Stimulated activated CD8-positive, alpha-beta memory T cell treated with anti-CD3 and anti-CD28 coated beads, Interleukin-4, amount 100 ng/mL, for 48 hours (primary cell): Measurements from ENCODE around the gene TNRC6C.
A peak's percentile ranks its signal among the peaks of the same experiment; 100 is the strongest.

Experiments
- DNase-seq: peaks from one replicate; pipeline ENCODE4 v3.0.0-alpha.2; 2020

Gene TNRC6C

GRCh38 chr17:78014646-78015045, 56.1 kb downstream of the TNRC6C start:
- DNase-seq, result no peak

- no peak for DNase-seq
Measured at GRCh38 chr17:78016852-78017251, 58.3 kb downstream of the TNRC6C start.

GRCh38 chr17:78019367-78019975, 61.0 kb downstream of the TNRC6C start:
- DNase-seq, result no peak

DNA sequence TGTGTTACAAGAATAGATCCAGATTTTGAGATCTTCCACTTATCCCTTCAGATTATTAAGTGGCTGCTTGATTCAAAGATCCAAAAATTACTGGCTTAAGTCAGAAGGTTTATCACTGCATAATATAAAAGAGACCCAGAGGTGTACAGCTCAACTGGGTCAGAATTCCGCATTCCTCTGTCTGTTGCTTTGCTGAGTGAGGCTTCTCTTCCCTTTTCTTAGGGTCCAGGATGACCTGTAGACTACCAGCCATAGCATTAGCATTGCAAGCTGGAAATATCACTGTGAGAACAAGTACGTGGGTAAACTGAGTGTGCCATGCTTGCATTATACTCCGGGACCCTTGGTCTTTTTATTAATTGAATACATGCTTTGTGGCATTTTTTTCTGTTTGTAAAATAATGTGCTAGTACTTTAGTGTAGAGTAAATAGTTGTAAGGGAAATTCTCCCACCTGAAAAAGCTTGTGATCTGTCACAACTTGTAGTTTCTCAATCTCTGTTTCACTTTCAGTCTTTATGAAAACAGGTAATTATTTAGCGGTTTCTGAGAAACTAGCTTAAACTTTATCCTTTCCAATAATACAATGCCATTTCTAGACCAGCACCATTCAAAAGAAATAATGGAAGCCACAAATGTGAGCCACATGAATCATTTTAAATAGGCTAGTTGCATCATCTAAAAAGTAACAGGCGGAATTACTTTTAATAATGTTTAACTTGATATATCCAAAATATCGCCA, 61.6 kb downstream of the TNRC6C start:
- no peak for DNase-seq

DNA sequence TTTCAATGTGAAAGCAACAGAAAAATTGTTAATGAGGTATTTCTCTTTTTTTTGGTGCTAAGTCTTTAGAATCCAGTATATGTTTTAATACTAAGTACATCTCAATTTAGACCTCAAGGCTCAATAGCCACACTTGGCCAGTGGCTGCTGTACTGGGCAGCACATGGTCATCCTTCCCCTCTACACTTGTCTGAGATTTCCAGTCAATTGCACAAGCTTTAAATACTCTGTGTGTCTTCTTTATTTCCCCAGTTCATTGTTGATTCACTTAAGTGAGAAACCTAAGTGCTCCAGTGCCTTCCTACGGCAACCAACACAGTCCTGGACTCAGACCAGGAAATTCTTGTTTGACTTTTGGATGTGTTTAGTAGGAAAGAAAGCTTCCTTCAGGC, 62.2 kb downstream of the TNRC6C start:
- DNase-seq, result no peak

- DNase-seq, result no peak
Measured at GRCh38 chr17:78022425-78022824, 63.9 kb downstream of the TNRC6C start.

DNA sequence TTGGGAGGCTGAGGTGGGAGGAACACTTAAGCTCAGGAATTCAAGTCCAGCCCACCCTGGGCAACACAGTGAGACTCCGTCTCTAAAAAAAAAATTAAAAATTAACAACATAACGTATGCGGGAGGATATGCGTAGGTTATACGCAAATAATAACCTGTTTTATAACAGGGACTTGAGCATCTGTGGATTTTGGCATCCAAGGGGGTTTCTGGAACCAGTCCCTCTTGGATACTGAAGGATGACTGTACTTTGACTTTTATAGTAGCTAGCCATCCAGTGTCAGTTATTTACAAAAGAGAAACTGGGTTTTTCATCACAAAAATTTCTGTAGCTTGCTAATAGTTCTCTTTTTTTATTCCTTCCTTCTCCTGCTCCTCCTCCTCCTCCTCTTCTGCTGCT, 64.5 kb downstream of the TNRC6C start:
- no peak for DNase-seq

DNA sequence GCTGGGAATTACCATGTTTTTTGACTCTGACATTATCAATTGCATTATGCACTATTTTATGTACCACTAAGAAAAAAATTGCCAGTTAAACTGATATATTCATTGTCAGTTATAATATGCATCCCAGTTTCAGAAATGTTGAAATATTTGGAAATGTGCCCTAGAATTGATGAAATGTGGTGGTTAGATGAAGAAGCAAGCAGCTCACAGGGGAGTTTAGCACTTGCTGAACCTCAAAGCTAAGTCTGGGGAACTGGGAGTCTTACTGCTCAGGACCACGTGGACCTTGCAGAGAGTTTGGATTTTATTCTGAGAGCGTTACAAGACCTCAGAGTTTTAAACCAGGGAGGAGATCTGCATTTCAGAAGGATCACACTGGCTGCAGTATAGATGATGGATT, 67.9 kb downstream of the TNRC6C start:
- DNase-seq, result no peak

- no peak for DNase-seq
Measured at GRCh38 chr17:78027121-78027520, 68.6 kb downstream of the TNRC6C start.

DNA sequence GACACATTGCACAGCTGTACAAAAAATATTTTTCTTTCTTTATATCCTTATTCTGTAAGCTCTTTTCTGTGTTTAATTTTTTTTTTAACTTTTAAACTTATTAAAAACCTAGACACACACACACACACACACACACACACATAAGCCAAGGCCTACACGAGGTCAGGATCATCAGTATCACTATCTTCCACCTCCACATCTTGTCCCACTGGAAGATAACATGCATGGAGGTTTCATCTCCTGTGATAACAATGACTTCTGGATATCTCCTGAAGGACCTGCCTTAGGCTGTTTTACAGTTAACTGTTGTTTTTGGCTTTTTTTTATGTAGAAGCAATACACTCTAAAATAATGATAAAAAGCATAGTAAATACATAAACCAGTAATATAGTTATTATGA, 71.2 kb downstream of the TNRC6C start:
- no peak for DNase-seq

DNA sequence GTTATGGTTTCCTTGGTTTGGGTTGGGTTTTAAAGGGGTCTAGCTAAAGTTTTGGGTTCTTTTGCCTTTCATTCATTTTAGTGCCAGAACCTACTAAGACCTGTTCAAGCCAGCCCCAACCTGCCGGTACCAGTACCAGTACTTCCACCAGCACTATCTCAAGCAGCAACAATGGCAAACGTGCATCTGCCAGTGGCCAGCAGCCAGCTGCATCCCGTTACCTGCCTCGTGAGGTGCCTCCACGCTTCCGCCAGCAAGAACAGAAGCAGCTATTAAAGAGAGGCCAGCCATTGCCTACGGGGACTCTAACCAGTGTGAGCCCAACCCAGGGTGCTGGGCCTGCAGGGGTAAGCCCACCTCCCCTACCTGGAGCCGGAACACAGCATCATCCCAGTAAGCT, 72.9 kb downstream of the TNRC6C start:
- DNase-seq, result no peak

DNA sequence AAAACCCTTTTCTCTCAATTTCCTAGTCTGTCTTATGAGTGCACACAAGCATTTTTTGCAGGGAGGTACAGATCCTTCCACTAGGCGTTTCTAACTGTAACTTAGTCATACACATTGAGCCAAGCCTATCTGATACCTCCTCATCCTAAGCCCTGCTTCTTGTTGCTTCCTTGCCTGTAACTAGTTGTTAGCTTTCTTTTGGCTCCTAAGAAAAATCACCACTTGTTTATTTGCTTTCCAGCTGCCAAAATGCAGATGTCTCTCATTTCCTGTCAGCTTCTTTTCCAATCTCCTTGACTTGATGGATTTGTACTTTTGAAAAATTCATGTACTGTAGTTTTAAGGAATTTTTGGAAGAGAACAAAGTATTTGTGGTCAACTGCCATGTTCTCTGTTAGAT, 73.7 kb downstream of the TNRC6C start:
- no peak for DNase-seq

- no peak for DNase-seq
Measured at GRCh38 chr17:78034429-78035091, 76.1 kb downstream of the TNRC6C start.

- no peak for DNase-seq
Measured at GRCh38 chr17:78037280-78037679, 78.8 kb downstream of the TNRC6C start.

- no peak for DNase-seq
Measured at GRCh38 chr17:78038748-78039288, 80.3 kb downstream of the TNRC6C start.

DNA sequence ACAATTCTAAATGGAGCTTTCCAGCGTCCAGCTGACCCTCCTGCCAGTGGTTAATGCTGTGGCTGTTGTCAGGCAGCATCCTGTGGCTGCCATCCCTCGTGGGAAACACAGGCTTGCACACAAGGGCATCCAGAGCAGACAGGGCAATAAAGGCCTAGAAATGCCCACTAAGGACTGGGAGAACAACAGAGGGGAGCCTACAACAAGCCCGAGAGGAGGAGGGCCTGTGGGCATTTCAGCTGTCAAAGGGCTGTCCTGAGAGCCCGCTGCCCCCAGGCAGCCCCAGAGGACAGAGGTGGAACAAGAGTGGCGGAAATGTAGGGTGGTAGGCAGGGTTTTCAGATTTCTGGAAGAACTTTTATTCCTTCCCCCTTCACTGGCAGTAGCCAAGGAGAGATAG, 81.1 kb downstream of the TNRC6C start:
- no peak for DNase-seq

- peak; percentile 34 for DNase-seq
Measured at GRCh38 chr17:78040440-78041385, 82.2 kb downstream of the TNRC6C start.

GRCh38 chr17:78041386-78042179, 83.1 kb downstream of the TNRC6C start:
- DNase-seq, result no peak

DNA sequence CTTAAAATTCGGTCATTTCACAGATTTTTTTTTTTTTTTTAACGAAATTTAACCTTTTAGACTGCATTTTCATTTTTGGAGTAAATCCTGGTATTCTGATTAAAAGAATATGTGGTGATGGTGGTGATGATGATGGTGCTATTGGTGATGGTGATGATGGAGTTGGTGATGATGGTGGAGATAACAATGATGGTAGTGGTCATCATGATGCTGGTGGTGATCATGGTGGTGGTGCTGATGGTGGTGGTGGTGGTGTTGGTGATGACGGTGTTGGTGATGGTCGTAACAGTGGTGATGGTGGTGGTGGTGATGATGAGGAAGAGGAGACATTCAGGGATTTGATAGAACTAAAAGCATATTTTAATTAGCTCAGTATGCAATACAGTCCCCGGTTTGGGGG, 84.0 kb downstream of the TNRC6C start:
- DNase-seq, result no peak

DNA sequence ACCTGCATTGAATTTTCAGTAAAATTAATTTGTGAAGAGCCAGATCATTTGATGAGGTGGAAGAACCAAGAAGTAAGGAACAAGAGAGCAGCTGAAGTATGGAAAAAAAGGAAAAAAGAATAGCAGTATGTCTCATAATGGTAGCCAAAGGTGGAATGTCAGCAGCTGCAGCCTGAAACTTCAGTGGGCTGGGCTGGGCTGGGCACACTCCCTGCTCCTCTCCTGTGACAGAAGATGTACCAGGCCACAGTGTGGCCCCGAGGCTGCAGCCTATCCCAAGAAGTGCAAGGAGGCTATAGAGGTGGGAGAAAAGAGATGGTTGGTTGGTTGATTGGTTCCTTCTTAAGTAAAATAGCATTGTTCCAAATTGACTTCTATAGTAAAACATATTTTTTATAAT, 84.5 kb downstream of the TNRC6C start:
- no peak for DNase-seq

GRCh38 chr17:78044280-78044835, 85.9 kb downstream of the TNRC6C start:
- DNase-seq, result no peak

GRCh38 chr17:78045316-78045715, 86.8 kb downstream of the TNRC6C start:
- DNase-seq, result no peak
